ENCODE measurements around the gene CACHD1.

Gene CACHD1

GRCh38 chr1:64645735-64646134, 175.8 kb downstream of the CACHD1 start:
- Histone ChIP-seq H3K4me1 (ENCODE audit: control insufficient read depth in 1 of 2, insufficient read depth in 2 of 2, low read length in 2 of 2) (no peaks in the 10 kb centered on the region), H3K9ac (ENCODE audit: low read length) (no peak overlapping the region), H3K14ac (ENCODE audit: low read length) (no peak overlapping the region), H4K8ac (ENCODE audit: low read depth, low read length) (peak overlapping the region; percentile 16), H3K27ac (ENCODE audit: low read depth, low read length) (no peak overlapping the region), H3K79me2 (ENCODE audit: control insufficient read depth, insufficient read depth, low read length, poor library complexity) (no peaks in the 10 kb centered on the region), H3K79me1 (ENCODE audit: low read length) (no peaks in the 10 kb centered on the region), H2BK12ac (ENCODE audit: low read length) (no peak overlapping the region), H3K27me3 (ENCODE audit: insufficient read depth, low read length) (no peaks in the 10 kb centered on the region), H3K18ac (ENCODE audit: low read length) (no peak overlapping the region), H3K36me3 (ENCODE audit: control insufficient read depth in 1 of 2, insufficient read depth in 2 of 2, low read length in 2 of 2) (no peaks in the 10 kb centered on the region), H3K4ac (ENCODE audit: low read depth, low read length) (no peak overlapping the region), H2AFZ (ENCODE audit: insufficient read depth, low read length, poor library complexity) (no peak overlapping the region), H3K4me2 (ENCODE audit: low read length) (no peak overlapping the region), H2BK120ac (ENCODE audit: insufficient read depth, low read length, poor library complexity) (no peak overlapping the region), H2BK5ac (ENCODE audit: low read depth, low read length, poor library complexity) (no peak overlapping the region), H4K12ac (ENCODE audit: low read depth, low read length) (no peak overlapping the region), H3K9me3 (ENCODE audit: insufficient read depth, low read depth, low read length) (no peaks in the 10 kb centered on the region), H3K4me3 (ENCODE audit: low read depth, low read length) (no peak overlapping the region), H4K91ac (ENCODE audit: low read depth, low read length) (no peak overlapping the region), H2AK5ac (ENCODE audit: low read length) (no peak overlapping the region), H3K23ac (ENCODE audit: low read length) (no peak overlapping the region)
- WGBS (ENCODE audit: extremely low coverage, insufficient coverage, insufficient read length), result 100% methylated on average over 1 of the region's 3 CpGs
- DNase-seq, result no peak

GRCh38 chr1:64650411-64650810, 180.5 kb downstream of the CACHD1 start:
- no CpG with 5 or more reads among the region's 2 CpGs for WGBS (ENCODE audit: extremely low coverage, insufficient coverage, insufficient read length)
- H3K23ac ChIP-seq (ENCODE audit: low read length), result no peak overlapping the region
- H4K8ac ChIP-seq (ENCODE audit: low read depth, low read length), result no peak overlapping the region
- H3K27me3 ChIP-seq (ENCODE audit: insufficient read depth, low read length), result no peaks in the 10 kb centered on the region
- H2BK120ac ChIP-seq (ENCODE audit: insufficient read depth, low read length, poor library complexity), result no peak overlapping the region
- no peak for DNase-seq
- H2AFZ ChIP-seq (ENCODE audit: insufficient read depth, low read length, poor library complexity), result no peak overlapping the region
- no peak overlapping the region for H3K4me2 ChIP-seq (ENCODE audit: low read length)
- no peak overlapping the region for H2AK5ac ChIP-seq (ENCODE audit: low read length)
- no peaks in the 10 kb centered on the region for H3K4me1 ChIP-seq (ENCODE audit: control insufficient read depth in 1 of 2, insufficient read depth in 2 of 2, low read length in 2 of 2)
- no peak overlapping the region for H4K91ac ChIP-seq (ENCODE audit: low read depth, low read length)
- no peaks in the 10 kb centered on the region for H3K9me3 ChIP-seq (ENCODE audit: insufficient read depth, low read depth, low read length)
- H3K14ac ChIP-seq (ENCODE audit: low read length), result no peak overlapping the region
- no peaks in the 10 kb centered on the region for H3K36me3 ChIP-seq (ENCODE audit: control insufficient read depth in 1 of 2, insufficient read depth in 2 of 2, low read length in 2 of 2)
- no peak overlapping the region for H3K27ac ChIP-seq (ENCODE audit: low read depth, low read length)
- H3K18ac ChIP-seq (ENCODE audit: low read length), result no peak overlapping the region
- H3K4me3 ChIP-seq (ENCODE audit: low read depth, low read length), result no peak overlapping the region
- H3K79me2 ChIP-seq (ENCODE audit: control insufficient read depth, insufficient read depth, low read length, poor library complexity), result no peaks in the 10 kb centered on the region
- no peaks in the 10 kb centered on the region for H3K79me1 ChIP-seq (ENCODE audit: low read length)
- no peak overlapping the region for H4K12ac ChIP-seq (ENCODE audit: low read depth, low read length)
- no peak overlapping the region for H3K9ac ChIP-seq (ENCODE audit: low read length)
- no peak overlapping the region for H3K4ac ChIP-seq (ENCODE audit: low read depth, low read length)
- no peak overlapping the region for H2BK5ac ChIP-seq (ENCODE audit: low read depth, low read length, poor library complexity)
- no peak overlapping the region for H2BK12ac ChIP-seq (ENCODE audit: low read length)

DNA sequence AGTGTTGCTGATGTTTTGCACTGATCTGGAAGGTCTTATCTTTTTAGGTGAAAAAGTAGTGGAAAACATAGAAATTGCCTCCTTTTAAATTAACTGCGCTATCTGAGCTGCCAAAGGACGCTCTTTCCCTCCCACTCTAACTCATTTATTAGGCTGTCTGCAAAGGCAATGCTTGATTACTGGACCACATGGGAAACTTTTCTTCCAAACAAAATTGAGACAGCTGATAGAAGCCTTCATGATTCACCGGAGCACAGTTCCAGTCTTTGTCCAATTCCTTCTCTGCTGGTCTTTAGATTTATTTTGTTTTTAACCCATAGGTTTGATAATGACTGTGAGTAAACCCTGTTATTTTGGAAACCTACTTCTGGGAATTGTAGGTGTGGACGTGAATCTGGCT, 181.9 kb downstream of the CACHD1 start:
- Histone ChIP-seq H4K12ac (ENCODE audit: low read depth, low read length) (no peak overlapping the region), H3K4me2 (ENCODE audit: low read length) (no peak overlapping the region), H3K9me3 (ENCODE audit: insufficient read depth, low read depth, low read length) (no peaks in the 10 kb centered on the region), H2BK5ac (ENCODE audit: low read depth, low read length, poor library complexity) (no peak overlapping the region), H4K91ac (ENCODE audit: low read depth, low read length) (no peak overlapping the region), H3K18ac (ENCODE audit: low read length) (no peak overlapping the region), H3K79me2 (ENCODE audit: control insufficient read depth, insufficient read depth, low read length, poor library complexity) (no peaks in the 10 kb centered on the region), H3K36me3 (ENCODE audit: control insufficient read depth in 1 of 2, insufficient read depth in 2 of 2, low read length in 2 of 2) (no peaks in the 10 kb centered on the region), H3K27ac (ENCODE audit: low read depth, low read length) (no peak overlapping the region), H2AFZ (ENCODE audit: insufficient read depth, low read length, poor library complexity) (no peak overlapping the region), H3K4ac (ENCODE audit: low read depth, low read length) (no peak overlapping the region), H3K14ac (ENCODE audit: low read length) (no peak overlapping the region), H4K8ac (ENCODE audit: low read depth, low read length) (no peak overlapping the region), H3K4me3 (ENCODE audit: low read depth, low read length) (no peak overlapping the region), H3K23ac (ENCODE audit: low read length) (no peak overlapping the region), H3K79me1 (ENCODE audit: low read length) (no peaks in the 10 kb centered on the region), H3K9ac (ENCODE audit: low read length) (no peak overlapping the region), H3K4me1 (ENCODE audit: control insufficient read depth in 1 of 2, insufficient read depth in 2 of 2, low read length in 2 of 2) (no peaks in the 10 kb centered on the region), H2BK12ac (ENCODE audit: low read length) (no peak overlapping the region), H2AK5ac (ENCODE audit: low read length) (no peak overlapping the region), H3K27me3 (ENCODE audit: insufficient read depth, low read length) (no peaks in the 10 kb centered on the region), H2BK120ac (ENCODE audit: insufficient read depth, low read length, poor library complexity) (no peak overlapping the region)
- whole genome bisulfite sequencing (ENCODE audit: extremely low coverage, insufficient coverage, insufficient read length), result no CpG with 5 or more reads among the region's 4 CpGs
- no peak for DNase-seq

DNA sequence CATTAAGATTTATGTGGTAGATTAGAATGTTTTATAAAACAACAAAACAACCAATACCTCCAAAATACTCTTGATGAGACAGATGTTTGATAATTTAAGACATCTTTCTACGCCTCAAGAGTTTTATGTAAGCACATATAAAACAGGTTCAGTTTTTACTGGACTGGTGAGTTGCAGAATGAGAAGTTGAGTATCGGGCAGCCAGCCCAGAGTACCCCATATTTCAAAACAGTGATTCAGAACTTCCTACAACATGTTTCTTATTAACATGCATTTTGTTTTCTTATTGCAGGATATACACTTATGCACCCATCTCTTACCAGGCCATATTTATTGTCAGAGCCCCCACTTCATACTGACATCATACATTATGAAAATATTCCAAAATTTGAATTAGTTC, 183.5 kb downstream of the CACHD1 start:
- Histone ChIP-seq H3K27me3 (ENCODE audit: insufficient read depth, low read length) (no peaks in the 10 kb centered on the region), H3K23ac (ENCODE audit: low read length) (no peak overlapping the region), H2AFZ (ENCODE audit: insufficient read depth, low read length, poor library complexity) (no peak overlapping the region), H2BK120ac (ENCODE audit: insufficient read depth, low read length, poor library complexity) (no peak overlapping the region), H3K9me3 (ENCODE audit: insufficient read depth, low read depth, low read length) (no peaks in the 10 kb centered on the region), H3K4ac (ENCODE audit: low read depth, low read length) (no peak overlapping the region), H4K8ac (ENCODE audit: low read depth, low read length) (no peak overlapping the region), H2BK5ac (ENCODE audit: low read depth, low read length, poor library complexity) (no peak overlapping the region), H3K4me3 (ENCODE audit: low read depth, low read length) (no peak overlapping the region), H2BK12ac (ENCODE audit: low read length) (no peak overlapping the region), H3K79me1 (ENCODE audit: low read length) (no peaks in the 10 kb centered on the region), H4K91ac (ENCODE audit: low read depth, low read length) (no peak overlapping the region), H3K4me2 (ENCODE audit: low read length) (no peak overlapping the region), H3K79me2 (ENCODE audit: control insufficient read depth, insufficient read depth, low read length, poor library complexity) (no peaks in the 10 kb centered on the region), H3K9ac (ENCODE audit: low read length) (no peak overlapping the region), H3K36me3 (ENCODE audit: control insufficient read depth in 1 of 2, insufficient read depth in 2 of 2, low read length in 2 of 2) (no peaks in the 10 kb centered on the region), H4K12ac (ENCODE audit: low read depth, low read length) (no peak overlapping the region), H2AK5ac (ENCODE audit: low read length) (no peak overlapping the region), H3K18ac (ENCODE audit: low read length) (no peak overlapping the region), H3K4me1 (ENCODE audit: control insufficient read depth in 1 of 2, insufficient read depth in 2 of 2, low read length in 2 of 2) (no peaks in the 10 kb centered on the region), H3K27ac (ENCODE audit: low read depth, low read length) (no peak overlapping the region), H3K14ac (ENCODE audit: low read length) (no peak overlapping the region)
- DNase-seq, result no peak
- no CpG with 5 or more reads among the region's 2 CpGs for WGBS (ENCODE audit: extremely low coverage, insufficient coverage, insufficient read length)

Measured in trophoblast cell (in vitro differentiated cells and primary cell).